Fibroblast of skin of right biceps (primary cell): ENCODE data around the gene CSKMT.
"Not testable (repeated sequence)": the region's sequence is repeated elsewhere in the genome, so short reads cannot be mapped to it uniquely, and the experiment has no call there.

ENCODE experiments used
- DNase-seq: peaks from one replicate; pipeline ENCODE4 v3.0.0-alpha.2; 2013

The CSKMT gene

DNA sequence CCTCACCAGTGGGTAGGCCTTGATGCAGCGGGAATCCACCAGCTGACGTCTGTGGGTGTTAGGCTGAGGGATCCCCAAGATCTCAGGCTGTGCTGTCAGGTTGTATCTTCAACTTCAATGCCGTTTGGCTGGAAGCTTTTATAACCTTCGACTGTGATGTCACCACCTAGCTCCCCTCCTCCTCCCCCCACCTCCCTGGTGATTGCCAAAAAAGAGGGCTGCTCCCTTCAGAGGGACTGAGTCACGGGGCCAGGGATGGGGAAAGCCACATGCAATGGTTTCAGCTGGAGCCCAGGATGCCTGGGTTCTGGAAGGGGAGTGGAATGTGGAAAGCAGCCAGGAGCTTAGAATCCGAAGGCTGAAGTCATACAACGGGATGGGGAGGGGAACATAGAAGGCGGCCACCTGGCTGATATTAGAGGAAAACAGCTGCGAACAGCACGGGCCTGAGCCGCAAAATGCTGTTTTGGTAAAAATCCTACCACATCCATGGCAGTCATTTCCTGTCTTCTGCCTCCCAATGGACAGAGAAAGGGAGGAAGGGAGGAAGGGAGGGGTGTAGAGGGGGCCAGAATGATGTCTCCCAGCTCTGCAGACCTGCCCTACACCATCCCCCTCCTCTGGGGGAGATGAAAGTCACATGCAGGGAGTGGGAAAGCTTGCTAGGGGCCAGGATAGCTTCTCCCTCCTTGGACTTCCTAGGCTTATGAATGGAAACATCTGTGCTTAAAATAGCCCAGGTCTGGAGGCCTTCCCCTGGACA, 24.5 kb downstream of the CSKMT start, which contains the start of gene LRRN4CL:
Gene LRRN4CL (minus strand): TSS at position 110 of the 763 bp plus-strand sequence. CDS start 1,022 bp downstream, outside the sequence.
- peak; percentile 94 for DNase-seq

DNA sequence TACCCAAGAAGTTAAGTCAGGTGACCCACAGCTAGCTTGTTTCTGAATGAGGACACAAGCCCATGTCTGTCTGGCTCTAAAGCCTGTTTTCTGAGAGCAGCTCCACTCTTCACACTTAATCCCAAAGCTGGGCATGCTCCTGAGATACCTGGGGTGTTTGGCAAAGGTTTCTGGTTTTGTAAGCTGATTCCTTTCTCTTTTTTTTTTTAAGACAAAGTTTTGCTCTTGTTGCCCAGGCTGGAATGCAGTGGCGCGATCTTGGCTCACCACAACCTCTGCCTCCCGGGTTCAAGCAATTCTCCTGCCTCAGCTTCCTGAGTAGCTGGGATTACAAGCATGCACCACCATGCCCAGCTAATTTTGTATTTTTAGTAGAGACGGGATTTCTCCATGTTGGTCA, 28.5 kb downstream of the CSKMT start:
- DNase-seq: not testable (repeated sequence)

DNA sequence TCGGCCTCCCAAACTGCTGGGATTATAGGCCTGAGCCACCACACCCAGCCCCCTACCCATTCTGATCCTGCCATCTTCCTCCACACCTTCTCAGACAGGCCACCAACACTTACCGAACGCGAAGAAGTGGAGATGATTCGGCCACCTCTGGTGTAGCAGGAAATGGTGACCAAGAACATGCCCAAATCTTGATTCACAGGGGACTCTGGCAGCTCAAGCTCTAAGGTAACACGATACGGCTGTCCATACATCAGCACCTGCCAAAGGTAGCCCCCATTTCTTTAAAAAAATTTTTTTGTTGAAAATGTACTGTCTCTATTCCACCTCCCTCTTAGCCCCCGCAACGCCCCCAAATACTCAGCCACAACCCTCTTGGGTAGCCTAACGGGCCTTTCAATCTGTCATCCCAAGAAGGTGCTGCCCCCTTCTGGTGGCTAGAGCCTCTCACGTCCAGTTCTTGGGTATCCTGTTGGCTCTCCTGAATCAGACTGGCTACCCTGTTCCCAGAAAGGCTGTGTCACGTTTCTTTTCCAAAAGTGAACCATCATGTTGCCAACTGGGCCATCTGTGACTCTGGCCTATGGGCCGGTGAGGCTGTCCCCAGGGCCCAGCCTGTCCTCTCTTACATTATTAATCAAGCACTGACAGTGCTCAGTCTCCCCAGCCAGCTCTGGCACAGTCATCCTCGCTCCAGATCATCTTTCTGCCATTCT, 29.5 kb downstream of the CSKMT start:
- peak; percentile 74 for DNase-seq

DNA sequence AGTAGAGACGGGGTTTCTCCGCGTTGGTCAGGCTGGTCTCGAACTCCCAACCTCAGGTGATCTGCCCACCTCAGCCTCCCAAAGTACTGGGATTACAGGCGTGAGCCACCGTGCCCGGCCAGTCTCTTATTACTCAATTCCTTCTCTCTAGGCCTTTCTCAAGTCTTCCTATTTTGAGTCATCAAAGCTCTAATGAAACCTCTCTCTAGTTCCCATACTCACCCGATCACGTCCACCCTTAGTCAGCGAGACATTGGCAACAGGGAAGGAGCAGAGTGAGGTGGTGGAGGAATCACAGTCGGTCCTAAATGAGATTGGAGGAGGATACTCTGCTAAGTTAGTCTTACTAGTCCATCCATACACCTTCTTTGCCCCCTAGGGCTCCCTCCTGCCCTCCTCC, 37.1 kb downstream of the CSKMT start:
- DNase-seq: no peak

DNA sequence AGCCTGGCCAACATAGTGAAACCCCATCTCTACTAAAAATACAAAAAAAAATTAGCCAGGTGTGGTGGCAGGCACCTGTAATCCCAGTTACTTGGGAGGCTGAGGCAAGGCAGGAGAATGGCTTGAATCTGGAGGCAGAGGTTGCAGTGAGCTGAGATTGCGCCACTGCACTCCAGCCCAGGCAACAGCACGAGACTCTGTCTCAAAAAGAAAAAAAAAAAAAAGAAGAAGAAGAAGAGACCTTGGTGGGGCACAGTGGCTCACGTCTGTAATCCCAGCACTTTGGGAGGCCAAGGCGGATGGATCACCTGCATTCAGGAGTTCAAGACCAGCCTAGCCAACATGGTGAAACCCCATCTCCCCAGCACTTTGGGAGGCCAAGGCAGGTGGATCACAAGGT, 38.8 kb downstream of the CSKMT start:
- not testable (repeated sequence) for DNase-seq

DNA sequence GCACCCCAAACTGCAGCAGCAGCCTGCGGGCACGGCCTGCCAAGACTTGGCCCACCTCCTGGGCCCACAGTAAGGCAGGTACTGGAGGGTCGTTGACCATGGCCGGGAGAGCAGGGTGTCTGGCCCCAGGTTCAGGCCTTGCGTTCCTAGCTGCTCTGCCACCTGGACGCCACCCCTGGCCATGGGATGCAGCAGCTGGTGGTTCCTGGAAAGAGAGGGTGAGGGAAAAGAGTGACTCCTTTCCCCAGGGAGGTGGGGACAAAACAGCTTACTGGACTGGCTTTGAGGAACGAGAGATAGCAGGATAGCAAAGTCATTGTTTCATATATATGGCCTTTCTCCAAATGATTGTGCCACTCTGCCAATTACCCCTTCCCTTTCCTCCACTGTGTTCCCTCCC, 40.3 kb downstream of the CSKMT start:
- DNase-seq: no peak

DNA sequence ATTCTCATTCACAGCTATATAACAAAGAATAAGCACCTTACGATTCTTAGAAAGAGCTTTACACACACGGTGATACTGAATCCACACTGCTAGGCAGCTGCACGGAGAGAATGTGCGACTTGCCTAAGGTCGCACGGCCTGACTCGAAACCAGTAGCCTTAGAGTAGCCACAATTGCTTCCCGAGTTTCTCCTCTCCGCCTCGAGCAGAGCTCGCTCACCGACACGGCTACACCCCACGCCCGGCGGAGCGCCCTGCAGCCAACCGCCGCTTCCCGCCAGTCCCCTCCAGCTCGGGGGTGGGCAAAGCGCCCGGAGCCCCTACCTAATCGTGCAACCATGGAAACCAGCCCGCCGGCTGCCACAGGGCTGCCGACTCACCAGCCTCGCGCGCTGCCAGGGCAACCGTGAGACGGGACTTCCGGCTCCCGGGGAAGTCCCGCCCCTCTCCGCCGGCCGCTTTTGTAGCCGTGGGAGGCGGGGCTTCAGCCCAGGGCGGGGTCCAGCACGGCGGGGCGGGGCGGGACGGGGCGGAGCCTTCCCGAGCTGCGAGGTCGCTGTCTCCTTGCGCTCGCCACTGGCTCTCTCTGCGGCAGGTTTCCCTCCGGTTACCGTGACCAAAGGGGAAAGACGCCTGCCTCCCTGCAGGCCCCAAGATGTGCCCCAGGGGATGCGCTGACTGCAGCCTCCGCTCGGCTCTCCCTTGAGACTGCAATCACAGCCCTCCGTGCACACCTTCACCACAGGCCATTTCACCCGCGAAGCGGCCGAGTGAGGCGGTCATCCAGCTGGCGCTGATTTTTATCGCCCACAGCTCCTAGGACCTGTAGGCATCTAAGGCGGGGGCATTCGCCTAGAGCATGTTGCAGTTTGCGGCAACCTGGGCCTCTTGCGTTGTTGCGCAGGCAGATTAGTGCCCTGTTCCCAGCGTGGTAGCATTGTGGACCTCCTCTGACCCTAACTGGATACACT, 41.1 kb downstream of the CSKMT start:
- peak; percentile 95 for DNase-seq

DNA sequence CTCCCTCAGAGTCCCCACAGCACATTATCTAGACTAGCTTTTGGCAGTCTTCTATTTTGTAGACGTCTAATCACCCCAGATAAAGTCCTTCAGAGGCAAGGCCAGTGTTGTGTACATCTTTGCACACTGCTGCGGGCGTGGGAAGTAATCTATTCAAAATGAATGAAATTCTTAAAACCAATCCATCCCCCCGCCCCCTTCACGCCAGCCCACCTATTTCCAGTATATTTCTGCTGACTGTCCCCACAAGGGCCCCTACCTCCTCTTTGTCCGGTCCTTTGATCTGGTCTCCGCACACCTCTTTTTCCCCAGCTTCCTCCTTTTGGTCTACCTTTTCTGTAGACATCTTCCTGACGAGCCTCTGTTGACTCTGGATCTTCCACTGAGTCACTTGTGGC, 41.7 kb downstream of the CSKMT start:
- DNase-seq: no peak

DNA sequence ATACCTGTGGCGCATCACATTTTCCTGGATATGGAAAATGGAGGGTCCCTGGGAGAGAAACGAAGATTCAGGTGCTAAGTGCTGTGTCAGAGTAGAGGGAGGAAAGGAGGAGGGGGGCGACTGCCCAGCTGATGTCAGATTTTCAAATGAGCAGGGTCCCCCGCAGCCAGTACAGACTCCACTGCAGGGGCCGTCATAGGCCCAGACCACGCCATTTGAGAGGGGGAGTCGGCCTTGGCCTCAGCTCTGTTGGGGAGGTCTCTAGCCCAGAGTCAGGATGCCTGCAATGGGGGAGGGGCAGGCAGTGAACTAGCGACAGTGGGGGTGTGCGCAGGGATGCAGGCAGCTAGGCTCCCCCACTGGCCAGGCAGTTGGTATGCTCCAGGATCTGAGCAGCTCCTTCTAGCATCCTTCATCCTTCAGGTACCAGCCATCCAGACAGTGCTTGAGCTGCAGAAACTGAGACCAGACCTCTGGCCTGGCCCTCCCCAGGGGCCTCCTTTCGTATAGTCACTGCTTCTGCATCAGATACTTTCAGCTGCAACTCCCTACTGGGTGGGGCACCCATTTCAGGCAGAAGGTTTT, 42.3 kb downstream of the CSKMT start, which contains the start of the genes BSCL2 and GNG3:
Gene BSCL2 (minus strand): TSS at position 148 of the 585 bp plus-strand sequence. CDS start 229 bp downstream, outside the sequence.
Gene GNG3 (plus strand): TSS at position 400 of the 585 bp plus-strand sequence. CDS start 620 bp downstream, outside the sequence.
- DNase-seq: peak; percentile 25

DNA sequence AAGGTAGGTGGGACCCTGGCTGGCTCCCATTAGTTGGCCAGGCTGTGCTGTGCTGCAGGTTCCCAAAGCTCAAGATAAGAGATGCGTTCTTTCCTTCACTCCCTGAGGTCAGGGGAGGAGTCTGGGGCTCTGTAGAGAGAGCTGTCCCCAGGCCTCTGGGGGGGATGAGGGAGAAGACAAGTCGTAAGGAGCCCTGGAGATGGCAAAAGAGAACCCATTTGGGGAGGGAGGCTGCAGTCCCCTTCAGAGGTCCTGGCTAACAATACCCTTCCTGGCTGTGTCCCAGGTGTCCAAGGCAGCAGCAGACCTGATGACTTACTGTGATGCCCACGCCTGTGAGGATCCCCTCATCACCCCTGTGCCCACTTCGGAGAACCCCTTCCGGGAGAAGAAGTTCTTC, 43.3 kb downstream of the CSKMT start:
- DNase-seq: no peak

DNA sequence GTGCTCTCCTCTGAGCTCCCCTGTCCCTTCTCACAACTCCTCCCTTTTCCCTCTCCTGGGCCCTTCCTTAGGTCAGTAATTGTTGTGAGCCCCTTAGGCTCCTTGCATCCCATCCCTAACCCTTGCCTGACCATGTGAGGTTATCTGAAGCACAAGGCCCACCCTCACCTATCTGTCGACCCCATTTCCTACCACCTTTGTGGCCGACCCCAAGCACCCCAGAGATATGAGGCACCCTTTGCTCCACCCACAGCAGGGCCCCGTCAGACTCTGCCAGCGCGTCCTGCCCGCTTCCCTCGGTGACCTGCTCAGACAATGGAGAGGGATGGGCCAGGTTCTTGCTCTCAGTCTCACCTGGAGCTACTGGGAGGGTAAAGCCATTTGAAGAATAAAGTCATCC, 43.7 kb downstream of the CSKMT start:
- no peak for DNase-seq

DNA sequence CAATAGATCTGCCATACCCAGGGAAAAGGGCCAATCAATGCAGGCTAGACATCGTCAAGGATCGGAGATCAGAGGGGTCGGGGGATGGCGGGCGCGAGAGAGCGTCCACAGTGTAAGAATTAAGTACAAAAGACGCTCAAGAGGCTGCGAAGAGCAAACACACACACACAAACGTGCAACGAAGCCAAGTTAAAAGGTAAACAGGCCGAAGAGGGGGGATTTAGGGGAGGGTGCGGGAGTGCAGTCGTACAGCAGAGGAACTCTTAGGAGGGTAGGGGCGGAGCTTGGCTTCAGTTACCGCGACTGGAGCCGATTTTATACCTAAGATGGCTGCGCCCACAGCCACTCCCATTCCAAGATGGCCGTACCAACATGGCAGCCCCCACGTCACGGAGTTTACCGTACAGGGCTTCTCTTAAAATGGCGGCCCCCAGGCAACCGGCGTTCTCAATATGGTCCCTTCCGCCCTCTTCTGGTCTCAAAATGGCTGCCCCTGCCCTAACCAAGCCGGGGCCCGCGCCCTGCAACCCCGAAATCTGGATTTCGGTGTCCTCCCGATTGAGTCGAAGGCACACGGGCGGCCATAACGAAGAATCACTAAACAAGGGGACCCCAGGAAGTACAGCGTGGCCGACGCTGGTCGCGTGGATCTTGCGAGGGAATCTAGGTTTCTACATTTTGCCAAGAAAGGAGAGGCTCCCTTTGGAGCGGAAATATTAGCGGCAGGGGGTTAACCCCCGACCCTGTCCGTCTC, 44.3 kb downstream of the CSKMT start:
- peak; percentile 98 for DNase-seq

DNA sequence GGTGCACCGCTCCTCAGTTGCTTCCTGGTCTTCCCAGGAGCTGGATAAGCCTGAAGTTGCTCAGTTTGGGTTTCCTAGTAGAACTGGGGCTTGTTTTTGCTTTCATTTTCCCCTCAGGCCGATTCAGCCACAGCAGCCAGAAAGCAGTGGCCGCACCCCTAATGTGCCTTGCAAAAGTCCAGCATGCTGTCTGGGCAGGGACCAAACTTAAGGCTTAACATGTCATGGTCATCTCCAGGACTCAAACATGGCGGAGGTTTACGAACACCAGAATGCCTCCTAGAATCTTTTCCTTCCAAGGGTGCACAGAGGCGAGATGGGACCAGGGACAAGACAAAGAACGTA, 44.9 kb downstream of the CSKMT start:
- peak; percentile 14 for DNase-seq

DNA sequence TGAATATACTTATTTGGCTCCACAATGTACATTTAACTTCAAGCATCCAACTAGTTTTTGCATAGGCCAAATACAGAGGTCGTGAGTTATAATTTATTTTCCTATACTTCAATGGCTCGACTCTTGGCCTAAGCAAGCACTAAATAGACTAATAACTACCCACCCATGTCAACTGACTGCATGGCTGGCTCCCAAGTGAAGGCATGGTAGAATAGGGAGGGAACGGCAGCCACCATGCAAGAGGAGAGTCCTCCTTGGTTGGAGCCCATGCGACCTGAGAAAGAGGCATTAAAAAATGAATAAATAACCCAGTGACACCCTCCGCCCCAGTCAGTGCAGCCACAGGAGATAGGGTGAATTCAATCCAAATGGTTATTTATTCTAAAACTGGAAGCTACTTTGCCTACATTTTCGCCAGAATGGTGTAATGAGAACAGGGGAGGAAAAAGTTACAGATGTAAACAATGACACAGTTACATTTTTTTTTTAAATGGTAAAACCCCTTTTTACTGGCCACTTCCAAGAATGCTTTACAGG, 47.2 kb downstream of the CSKMT start:
- DNase-seq: no peak

DNA sequence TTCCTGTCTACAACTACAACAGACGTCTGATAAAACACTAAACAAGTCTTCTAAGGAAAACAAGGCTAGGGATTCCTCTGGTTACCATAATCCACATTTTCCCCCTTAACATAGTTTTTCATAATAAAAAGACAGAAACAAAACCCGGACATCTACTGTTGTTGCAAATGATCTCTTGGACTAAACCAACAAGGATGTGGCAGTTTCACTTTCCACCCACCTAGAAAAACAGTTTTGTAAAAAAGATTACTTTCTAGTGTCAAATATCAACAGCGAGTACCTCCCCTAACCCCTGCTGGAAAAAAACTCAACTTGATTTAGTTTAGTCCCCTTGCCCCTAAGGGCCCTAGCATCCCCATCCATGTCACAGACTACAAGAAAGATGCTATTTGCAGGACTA, 47.7 kb downstream of the CSKMT start:
- no peak for DNase-seq

DNA sequence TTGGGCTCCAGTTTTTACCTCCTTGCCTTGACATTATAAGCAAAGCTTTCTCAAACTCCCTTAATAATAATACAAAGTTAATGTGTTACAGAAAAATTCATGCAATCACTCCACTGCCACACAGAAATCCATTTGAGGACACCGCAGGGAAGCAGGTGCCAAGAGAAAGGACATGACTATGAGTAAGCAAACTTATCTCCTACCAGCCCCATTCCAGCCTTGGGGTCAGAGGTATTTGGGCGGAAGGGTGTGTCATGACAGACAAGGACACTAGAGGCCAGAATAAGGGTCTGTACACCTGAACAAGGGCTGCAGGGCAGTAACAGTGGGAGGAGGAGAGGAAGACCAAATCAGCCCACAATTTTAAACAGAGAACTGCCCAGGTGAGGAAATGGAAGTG, 48.2 kb downstream of the CSKMT start:
- DNase-seq: no peak

DNA sequence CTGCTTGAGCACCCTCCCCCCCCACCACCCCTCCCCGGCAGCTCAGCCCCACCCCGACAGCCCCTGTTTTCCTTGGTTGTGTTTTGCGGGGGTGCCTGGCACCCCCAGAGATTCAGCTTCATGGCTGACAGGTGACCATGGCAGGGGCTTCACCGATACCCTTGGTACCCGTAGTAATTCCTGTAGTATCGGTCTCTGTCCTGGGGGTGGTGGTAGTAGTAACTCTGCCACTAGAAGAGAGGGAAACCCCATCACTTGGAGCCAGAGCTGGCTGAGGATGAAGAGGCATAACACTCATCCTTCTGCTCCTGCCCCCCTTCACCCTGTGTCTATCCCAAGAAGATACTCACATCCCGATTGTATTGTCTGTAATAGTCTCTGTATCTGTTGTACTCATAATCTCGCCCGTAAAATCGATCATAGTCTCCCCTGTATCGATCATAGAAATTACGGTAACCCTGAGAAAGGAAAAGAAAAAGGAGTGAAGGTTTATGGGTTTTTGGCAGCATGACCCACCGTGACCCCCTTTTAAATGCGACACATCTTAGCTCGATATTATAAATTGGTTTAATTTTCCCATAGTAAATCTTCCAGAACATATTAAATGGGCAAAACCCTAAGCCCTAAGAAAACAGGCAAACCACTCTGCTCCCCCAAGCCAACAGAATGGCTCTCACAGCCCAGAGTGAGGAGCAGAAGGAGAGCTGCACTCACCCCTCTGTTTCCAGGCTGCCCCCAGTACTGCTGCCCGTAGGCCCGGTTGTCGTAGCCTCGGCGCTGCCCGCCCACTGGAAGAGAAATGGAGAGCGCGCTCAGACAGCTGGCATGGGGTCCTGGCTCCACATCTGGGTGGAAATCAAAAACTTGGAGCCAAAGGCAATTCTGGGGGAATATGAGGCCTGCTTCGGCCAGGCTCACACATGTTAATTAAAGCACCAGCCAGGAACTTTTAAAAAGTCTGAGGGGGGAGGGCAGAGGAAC, 50.3 kb downstream of the CSKMT start:
- DNase-seq: no peak

DNA sequence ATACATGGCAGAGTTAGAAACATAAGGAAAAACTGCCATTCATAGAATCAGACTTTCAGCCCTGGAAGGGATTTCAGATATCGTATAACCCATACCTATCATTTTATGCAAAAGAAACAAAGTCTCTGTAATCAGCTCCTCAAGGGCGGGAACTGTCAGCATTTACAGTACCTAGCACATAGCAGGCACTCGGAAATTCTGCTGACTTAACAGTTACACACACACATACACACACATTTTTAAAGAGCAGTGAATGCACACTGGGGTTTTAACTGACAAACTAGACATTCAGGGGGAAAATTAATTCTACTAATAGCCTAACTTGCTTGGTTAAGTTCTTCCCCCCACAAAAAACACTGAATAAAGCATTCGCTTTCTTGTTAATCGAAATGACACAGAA, 51.1 kb downstream of the CSKMT start:
- no peak for DNase-seq

DNA sequence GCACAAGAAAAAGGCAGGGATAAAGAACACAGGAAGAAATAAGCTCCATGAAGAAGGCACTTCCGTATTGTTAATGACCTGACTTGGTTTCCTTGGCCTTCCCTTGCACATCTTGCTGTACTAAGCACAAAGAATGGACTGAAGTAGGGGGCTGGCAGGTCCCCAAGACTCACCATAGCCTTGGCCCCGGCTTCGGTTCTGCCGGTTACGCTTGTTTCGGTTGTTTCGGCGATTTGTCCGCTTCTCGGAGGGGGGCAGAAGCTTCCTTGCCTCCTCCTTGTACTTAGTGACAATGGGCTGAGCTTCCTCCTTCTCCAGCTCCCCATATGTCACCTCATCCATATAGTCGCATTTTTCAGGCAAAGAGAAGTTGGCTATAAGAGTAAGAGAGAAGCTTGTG, 51.7 kb downstream of the CSKMT start:
- no peak for DNase-seq
